IPS DF 4.7 (cell line): ENCODE data around the gene DNAH14.
"Not testable (repeated sequence)": the region's sequence is repeated elsewhere in the genome, so short reads cannot be mapped to it uniquely, and the experiment has no call there.

Experiments used
- DNase-seq: peaks from one replicate; pipeline ENCODE4 v3.0.0-alpha.2; 2013; ENCODE audit warnings: low spot score; ENCODE audit errors: extremely low read depth

The DNAH14 gene

GRCh38 chr1:224929335-224930237 is at the start of gene DNAH14:
Gene DNAH14, plus strand, starts transcription at chr1:224929675. Its CDS starts 23,028 bp downstream, at chr1:224952703.
- peak; percentile 53 for DNase-seq

DNA sequence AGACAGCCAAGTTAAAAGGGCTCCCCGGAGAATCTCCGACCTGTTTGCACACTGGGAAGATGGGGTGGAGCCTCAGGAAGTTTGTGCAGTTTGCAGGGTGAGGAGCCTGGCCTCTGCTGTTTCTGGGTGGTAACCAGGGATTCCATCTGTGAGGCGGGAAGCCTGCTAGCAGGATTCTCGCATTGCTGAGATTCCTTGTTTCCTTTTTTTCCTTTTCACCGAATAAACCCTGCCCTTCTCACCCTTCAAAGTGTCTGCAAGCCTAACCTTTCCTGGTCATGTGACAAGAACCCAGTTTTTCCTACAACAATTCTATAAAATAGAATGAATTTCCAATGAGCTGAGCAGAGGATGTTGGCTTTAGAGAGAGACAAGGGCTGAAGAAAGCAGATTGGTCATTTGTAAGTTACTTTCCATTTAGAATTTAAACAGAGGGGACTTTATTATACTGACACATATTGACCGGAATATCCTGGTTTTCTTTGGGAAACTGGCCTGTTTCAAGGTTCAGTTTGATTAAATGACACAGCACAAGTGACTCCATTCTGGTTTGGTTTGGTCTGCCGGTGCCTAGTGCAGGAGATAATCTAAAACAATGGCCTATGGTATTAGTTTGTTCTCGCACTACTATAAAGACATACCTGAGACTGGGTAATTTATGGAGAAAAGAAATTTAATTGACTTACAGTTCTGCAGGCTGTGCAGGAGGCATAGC is 48.7 kb upstream of the DNAH14 start:
- DNase-seq = peak; percentile 75

GRCh38 chr1:224881308-224881692 is 48.2 kb upstream of the DNAH14 start:
- DNase-seq = not testable (repeated sequence)

DNA sequence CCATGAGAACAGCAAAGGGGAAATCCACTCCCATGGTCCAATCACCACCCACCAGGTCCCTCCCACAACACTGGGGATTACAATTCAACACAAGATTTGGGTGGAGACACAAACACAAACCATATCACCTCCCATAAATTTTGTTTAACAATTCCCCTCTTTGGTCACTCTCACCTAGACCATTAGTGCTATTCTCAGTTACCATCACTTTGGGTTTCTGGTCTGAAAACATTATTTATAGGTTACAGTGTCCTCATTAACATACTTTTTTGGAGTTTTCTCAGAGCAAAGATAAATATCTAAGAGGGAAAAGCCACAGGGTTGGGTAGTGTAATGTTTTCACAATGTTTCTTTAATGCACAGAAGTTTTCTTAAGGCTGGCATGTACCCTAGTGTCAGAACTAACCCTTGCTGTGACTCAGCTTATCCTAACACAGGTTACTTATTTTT is 47.7 kb upstream of the DNAH14 start:
- DNase-seq = no peak

GRCh38 chr1:224882264-224882663 is 47.2 kb upstream of the DNAH14 start:
- no peak for DNase-seq

DNA sequence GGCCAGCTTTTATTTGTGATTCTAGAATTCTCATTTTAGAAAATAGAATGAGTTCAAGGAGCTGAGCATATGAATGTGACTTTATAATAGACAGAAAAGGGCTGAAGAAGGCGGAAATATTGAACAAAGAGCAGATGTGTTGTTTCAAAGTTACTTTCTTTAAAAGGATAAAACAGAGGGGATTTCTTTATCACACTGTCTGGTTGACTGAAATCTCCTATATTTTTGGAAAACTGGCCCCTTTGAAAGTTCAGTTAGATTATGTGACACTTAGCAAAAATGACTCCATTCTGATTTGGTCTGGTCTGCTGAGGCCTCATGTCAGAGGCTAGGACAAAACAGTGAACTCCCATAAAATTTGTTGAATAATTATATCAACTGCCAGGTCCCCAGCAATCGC is 46.4 kb upstream of the DNAH14 start:
- no peak for DNase-seq

- DNase-seq = no peak
Measured at GRCh38 chr1:224884361-224884801, 45.1 kb upstream of the DNAH14 start.

DNA sequence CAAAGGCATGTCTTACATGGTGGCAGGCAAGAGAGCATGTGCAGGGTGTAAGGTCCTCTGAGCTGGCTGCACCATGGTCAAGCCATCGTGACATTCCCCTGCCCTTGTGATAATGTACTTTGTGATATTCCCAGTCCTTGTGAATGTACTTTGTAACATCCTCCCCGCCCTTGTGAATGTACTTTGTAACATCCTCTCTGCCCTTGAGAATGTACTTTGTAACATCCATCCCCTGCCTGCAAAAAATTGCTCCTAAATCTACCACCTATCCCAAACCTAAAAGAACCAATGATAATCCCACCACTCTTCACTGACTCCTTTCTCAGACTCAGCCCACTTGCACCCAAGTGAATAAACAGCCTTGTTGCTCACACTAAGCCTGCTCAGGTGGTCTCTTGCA is 44.1 kb upstream of the DNAH14 start:
- DNase-seq = not testable (repeated sequence)

- DNase-seq = peak; percentile 68
Measured at GRCh38 chr1:224894915-224895314, 34.6 kb upstream of the DNAH14 start.

GRCh38 chr1:224896130-224896781 is 33.2 kb upstream of the DNAH14 start:
- no peak for DNase-seq

- no peak for DNase-seq
Measured at GRCh38 chr1:224897529-224898327, 31.7 kb upstream of the DNAH14 start.

GRCh38 chr1:224898937-224899336 is 30.5 kb upstream of the DNAH14 start:
- DNase-seq = no peak

GRCh38 chr1:224900062-224900630 is 29.3 kb upstream of the DNAH14 start:
- DNase-seq = no peak

DNA sequence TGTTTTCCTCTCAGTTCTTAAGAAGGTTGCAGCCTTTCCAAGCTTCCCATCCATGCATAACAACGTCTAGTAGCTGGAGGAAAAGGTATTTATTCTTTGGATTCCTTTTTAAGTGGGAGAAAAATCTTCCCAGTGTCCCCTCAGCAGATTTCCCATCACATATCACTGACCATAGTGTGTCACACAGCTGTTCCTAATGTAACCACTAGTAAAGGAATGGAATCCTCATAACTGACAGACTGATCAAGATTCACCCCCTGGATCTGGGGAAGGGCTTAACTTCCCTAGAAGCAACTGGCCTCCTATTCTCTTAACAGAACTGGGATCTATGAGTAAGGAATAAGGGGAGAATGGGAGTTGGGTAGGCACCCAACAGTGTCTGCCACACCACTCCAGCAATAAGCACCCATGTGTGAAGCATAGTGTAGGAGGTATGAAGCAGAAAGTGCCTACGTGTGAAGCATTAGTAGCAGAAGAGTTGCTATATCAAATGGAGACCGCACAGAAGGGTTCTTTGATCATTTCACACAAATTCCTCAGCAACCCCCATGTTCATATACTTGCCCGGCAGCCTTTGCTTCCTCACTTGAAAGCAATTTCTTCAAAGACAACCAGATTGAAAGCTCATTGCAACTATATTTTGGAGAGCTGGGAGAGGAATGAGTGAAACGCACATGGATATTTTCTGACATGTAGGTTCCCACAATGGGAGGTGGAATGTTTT is 28.2 kb upstream of the DNAH14 start:
- DNase-seq = no peak

DNA sequence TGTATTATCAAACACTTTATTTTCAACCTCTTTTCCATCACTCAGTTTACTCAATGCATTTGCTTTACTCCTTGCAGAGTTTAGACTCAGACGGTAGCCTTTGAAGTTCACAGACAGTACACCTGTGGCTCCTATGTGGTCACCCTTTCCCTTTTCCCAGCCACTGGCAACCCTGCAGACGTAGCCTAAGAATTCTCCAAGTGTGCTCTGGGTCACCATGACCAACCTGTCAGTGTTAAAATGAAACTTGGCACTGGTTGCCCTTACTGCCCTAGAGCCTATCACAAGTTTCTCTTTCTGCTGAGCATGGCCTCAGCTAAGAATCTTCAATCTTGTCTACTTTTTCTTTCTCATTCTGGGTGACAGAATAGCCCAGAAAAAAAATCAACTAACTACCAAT is 25.5 kb upstream of the DNAH14 start:
- DNase-seq = no peak

- DNase-seq = no peak
Measured at GRCh38 chr1:224906340-224906739, 23.1 kb upstream of the DNAH14 start.

- no peak for DNase-seq
Measured at GRCh38 chr1:224911217-224911616, 18.3 kb upstream of the DNAH14 start.

DNA sequence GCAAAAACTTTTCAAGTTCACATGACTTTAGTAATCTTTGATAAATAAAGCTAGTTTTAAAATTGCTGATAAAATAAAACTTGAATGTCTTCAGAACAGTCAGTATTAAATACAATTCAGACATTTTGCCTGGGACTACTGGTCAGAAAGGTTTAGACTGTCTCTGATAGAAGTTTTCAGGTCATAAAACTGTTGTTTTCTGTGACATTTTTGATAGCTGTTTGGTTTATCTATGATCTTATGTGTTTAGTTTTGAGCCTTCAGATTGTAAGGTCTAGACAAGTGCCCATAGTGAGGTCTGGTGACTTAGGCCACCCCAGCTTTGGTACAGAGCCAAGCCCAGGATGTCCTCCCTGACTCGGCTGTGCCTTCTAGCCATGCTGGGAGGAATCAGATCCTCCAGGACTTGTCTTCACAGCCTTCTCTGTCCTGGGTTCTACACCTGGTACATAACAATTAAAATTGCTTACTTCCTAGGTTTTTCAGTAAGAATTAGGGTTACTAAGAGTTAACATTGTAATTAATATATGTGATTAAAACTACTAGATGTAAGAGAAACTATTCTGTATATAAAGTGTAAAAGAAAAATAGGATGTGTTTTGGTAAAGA is 15.1 kb upstream of the DNAH14 start:
- no peak for DNase-seq

DNA sequence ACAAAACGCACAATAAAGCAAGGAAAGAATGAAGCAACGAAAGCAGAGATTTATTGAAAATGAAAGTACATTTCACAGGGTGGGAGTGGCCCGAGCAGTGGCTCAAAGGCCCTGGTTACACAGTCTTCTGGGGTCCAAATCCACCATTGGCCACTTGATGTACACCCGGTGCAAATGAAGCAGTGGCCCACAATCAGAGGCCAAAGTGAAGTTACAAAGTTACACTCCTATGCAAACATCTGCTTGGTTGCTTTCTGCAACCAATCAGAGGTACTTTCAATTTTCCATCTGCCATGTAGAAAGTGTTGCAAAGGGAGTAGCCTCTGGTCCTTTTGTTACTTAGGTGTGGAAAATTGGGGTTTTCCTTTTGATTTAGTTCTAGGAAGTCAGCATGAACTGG is 10.0 kb upstream of the DNAH14 start:
- DNase-seq = no peak

GRCh38 chr1:224920930-224921329 is 8.5 kb upstream of the DNAH14 start:
- no peak for DNase-seq
